Astrocyte (in vitro differentiated cells and primary cell): ENCODE measurements around the gene CTH.

Source experiments
- EZH2 ChIP-seq: IDR thresholded peaks from 2 replicates; pipeline ENCODE4 v1.6.1; 2012; ENCODE audit warnings: mild to moderate bottlenecking, low read length, inconsistent platforms; ENCODE audit not compliant: insufficient read depth
- TF ChIP-seq, protein P1 (sequence below): IDR thresholded peaks from 2 replicates; pipeline ENCODE4 v1.5.1; 2011; ENCODE audit warnings: low read depth, mild to moderate bottlenecking, inconsistent platforms, low read length, moderate library complexity; ENCODE audit not compliant: insufficient read depth

DNA sequence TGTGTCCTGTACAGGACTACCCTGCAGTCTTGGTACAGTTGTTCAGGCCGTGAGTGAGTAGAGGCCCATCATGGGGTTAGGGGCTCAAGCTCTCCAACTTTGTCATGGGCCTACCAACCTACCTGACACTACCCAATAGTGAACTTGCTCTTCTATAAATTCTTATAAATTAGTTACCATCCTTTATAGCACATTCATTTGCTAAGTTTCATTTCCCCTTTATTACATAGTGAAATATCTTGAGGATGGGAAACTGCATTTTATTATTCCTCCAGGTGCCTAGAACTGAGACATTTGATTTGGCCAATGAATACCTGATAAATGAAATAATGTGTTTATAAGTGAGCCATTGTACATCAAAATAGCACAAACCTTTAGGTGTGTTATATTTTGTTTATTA, 9.1 kb upstream of the CTH start:
- TF ChIP-seq, protein P1, sequence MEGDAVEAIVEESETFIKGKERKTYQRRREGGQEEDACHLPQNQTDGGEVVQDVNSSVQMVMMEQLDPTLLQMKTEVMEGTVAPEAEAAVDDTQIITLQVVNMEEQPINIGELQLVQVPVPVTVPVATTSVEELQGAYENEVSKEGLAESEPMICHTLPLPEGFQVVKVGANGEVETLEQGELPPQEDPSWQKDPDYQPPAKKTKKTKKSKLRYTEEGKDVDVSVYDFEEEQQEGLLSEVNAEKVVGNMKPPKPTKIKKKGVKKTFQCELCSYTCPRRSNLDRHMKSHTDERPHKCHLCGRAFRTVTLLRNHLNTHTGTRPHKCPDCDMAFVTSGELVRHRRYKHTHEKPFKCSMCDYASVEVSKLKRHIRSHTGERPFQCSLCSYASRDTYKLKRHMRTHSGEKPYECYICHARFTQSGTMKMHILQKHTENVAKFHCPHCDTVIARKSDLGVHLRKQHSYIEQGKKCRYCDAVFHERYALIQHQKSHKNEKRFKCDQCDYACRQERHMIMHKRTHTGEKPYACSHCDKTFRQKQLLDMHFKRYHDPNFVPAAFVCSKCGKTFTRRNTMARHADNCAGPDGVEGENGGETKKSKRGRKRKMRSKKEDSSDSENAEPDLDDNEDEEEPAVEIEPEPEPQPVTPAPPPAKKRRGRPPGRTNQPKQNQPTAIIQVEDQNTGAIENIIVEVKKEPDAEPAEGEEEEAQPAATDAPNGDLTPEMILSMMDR = no peak
- no peak for TF ChIP-seq EZH2
